Measurements from ENCODE around the gene SRF. TPM values are rescaled to one million over a fixed set of nuclear protein-coding genes. Genes with fewer than 3 reads are reported as not detected.

SRF gene
- total RNA-seq, 1 donor from 2014 or later, result 35.5 TPM

DNA sequence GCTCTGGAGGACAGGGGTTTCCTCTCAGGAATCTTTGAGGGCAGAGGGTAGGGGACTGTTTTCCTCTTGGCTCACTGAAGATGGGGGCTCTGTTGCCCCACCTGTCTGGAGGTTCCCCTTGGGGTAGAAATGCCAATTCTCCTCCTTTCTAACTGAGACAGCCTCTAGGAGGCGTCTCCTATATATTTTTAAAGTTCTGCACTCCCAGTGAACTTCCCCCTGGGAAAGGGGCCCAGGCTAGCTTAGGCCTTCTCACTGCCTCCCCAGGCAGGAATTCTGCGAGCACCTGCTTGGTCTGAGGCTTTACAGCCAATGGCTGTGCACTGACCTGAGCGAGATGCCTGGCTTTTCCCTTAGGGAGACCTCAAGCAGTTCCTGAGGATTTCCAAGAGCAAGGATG, 24.8 kb upstream of the SRF start:
- Histone ChIP-seq H3K4me3 (ENCODE audit: low read depth, low read length) (no peak overlapping the region), H3K27me3 (ENCODE audit: control insufficient read depth, insufficient read depth, low read length) (no peaks in the 10 kb centered on the region), H3K36me3 (ENCODE audit: control insufficient read depth, insufficient read depth, low read length) (peaks cover 1% of the 10 kb centered on the region)
- no peak for DNase-seq (ENCODE audit: low read depth)
- TF ChIP-seq, protein P1, sequence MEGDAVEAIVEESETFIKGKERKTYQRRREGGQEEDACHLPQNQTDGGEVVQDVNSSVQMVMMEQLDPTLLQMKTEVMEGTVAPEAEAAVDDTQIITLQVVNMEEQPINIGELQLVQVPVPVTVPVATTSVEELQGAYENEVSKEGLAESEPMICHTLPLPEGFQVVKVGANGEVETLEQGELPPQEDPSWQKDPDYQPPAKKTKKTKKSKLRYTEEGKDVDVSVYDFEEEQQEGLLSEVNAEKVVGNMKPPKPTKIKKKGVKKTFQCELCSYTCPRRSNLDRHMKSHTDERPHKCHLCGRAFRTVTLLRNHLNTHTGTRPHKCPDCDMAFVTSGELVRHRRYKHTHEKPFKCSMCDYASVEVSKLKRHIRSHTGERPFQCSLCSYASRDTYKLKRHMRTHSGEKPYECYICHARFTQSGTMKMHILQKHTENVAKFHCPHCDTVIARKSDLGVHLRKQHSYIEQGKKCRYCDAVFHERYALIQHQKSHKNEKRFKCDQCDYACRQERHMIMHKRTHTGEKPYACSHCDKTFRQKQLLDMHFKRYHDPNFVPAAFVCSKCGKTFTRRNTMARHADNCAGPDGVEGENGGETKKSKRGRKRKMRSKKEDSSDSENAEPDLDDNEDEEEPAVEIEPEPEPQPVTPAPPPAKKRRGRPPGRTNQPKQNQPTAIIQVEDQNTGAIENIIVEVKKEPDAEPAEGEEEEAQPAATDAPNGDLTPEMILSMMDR (IDR thresholded peaks at IDR 0.05; ENCODE audit: insufficient read depth, low read length, poor library complexity, severe bottlenecking), result no peak

DNA sequence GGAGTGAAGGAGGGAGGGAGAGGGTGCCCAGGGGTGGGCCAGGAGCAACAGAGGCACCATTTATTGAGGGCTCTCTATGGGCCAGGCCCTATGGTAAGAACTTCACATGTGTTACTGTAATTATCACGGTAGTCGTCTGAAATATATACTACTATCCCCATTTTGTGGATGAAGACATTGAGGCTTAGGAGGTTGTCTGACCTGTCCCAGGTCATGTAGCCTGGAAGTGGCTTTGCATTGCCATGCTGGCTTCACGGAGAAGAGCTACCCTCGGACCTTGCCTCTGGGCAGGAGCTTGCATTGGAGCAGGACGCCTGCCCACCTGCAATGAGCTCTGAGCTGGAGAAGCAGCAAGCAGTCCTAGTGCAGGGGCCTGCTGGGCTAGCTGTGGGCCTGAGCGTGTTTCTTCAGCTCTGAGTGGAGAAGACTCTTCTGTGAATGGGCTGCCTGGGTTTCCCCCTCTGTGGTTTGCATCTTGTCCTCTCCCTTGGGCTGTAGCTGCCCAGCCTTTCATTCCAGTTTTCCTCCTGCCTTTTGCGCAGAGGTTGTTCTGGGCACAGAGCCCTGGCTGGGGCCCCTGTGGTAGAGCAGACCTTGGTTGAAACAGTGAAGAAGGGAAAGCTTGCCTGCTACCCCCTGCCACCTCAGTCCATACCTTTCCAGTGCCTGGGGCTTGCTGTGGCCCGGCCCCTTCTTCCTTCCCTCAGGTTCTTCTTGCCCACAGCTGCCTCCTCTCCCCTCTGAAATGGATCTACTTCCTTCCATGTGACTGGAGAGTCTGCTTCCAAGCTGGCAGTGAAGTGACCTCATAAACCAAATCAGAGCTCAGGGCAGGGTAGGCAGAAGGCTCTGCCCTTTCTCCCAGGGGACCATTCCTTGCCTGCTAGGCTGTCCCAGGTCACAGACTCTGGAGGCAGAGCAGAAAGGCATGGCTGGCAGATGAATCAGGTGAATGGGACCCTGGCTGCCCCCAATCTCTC, 24.1 kb upstream of the SRF start:
- Histone ChIP-seq H3K4me3 (ENCODE audit: low read depth, low read length) (no peak overlapping the region), H3K27me3 (ENCODE audit: control insufficient read depth, insufficient read depth, low read length) (no peaks in the 10 kb centered on the region), H3K36me3 (ENCODE audit: control insufficient read depth, insufficient read depth, low read length) (peaks cover 1% of the 10 kb centered on the region)
- DNase-seq (ENCODE audit: low read depth), result no peak
- TF ChIP-seq, protein P1 (IDR thresholded peaks at IDR 0.05; ENCODE audit: insufficient read depth, low read length, poor library complexity, severe bottlenecking), result no peak

DNA sequence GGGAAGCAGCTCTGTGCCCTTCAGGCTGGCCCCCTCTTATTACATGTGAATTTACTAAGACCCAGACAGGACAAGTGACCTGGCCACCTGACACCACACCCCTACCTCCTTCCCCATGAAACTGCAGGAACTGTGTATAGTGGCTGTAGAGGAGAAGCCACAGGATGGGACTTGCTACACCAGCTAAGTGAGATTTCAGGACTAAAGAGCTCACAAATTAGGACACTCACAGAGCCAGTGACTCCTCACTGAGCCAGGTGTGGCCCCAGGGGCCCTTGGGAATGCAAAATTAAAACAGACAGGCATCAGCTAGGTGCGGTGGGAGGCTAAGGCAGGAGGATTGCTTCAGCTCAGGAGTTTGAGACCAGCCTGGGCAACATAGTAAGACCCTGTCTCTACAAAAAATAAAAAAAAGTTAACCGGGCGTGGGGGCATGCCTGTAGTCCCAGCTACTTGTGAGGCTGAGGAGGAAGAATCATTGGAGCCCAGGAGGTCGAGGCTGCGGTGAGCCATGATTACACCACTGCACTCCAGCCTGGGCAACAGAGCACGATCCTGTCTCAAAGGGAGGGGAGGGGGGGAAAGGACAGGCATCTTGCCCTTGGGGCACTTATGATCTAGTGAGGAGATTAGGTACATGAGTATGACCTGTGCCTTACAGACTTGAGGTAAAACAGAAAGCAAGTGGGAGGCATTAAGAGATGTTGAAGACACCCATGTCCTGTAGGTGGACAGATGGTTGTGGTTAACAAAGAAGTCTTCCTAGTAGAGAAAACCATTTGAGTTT, 23.2 kb upstream of the SRF start:
- TF ChIP-seq, protein P1 (IDR thresholded peaks at IDR 0.05; ENCODE audit: insufficient read depth, low read length, poor library complexity, severe bottlenecking), result no peak
- DNase-seq (ENCODE audit: low read depth), result no peak
- Histone ChIP-seq H3K27me3 (ENCODE audit: control insufficient read depth, insufficient read depth, low read length) (no peaks in the 10 kb centered on the region), H3K4me3 (ENCODE audit: low read depth, low read length) (no peak overlapping the region), H3K36me3 (ENCODE audit: control insufficient read depth, insufficient read depth, low read length) (peaks cover 1% of the 10 kb centered on the region)

DNA sequence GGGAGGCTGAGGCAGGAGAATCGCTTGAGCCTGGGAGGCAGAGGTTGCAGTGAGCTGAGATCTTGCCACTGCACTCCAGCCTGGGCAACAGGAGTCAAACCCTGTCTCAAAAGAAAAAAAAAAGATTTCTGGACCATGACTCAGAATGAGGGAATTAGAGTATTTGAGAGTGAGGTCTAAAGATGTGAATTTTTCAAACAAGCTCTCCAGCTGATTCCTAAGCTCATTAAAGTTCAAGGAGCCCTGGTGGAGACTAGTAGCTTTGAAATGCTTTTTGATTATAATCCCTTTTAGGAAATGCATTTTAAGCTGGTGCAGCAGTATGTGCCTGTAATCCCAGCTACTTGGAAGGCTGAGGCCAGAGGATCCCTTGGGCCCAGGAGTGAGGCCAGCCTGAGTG, 21.8 kb upstream of the SRF start:
- TF ChIP-seq, protein P1 (IDR thresholded peaks at IDR 0.05; ENCODE audit: insufficient read depth, low read length, poor library complexity, severe bottlenecking), result no peak
- Histone ChIP-seq H3K4me3 (ENCODE audit: low read depth, low read length) (no peak overlapping the region), H3K36me3 (ENCODE audit: control insufficient read depth, insufficient read depth, low read length) (peaks cover 1% of the 10 kb centered on the region), H3K27me3 (ENCODE audit: control insufficient read depth, insufficient read depth, low read length) (no peaks in the 10 kb centered on the region)
- no peak for DNase-seq (ENCODE audit: low read depth)

DNA sequence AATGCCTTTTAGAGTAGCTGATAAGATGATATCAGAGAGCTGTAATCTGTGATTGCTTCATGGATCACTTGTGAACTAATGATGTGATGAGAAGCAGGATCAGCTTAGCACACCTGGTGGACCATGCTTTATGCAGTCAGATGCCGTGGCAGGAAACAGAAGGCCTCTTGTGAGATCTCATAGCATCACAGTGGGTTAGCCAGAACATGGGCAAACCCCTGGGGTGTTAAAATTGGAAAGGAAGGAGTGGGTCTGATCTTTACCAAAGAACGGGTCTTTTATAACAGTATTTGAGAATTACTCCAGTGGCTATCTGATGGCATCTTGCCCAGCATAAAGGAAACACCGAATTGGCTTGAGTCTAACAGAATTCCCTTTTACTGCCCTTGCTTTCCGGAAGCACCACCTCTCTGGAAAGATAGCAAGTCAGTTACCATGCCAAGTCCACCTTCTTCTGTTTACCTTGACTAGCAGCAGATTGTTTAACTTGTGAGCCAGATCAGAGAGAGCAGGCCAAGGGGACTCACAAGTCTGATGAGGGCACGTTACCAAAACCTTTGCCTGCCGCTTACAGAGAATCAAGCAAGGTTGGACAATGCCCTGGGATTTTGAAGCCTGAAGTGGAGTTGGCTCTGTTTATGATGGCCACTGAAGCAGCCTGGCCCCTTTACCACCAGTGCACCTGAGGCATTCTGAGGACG, 20.9 kb upstream of the SRF start:
- DNase-seq (ENCODE audit: low read depth), result no peak
- Histone ChIP-seq H3K4me3 (ENCODE audit: low read depth, low read length) (no peak overlapping the region), H3K36me3 (ENCODE audit: control insufficient read depth, insufficient read depth, low read length) (peaks cover 1% of the 10 kb centered on the region), H3K27me3 (ENCODE audit: control insufficient read depth, insufficient read depth, low read length) (no peaks in the 10 kb centered on the region)
- TF ChIP-seq, protein P1 (IDR thresholded peaks at IDR 0.05; ENCODE audit: insufficient read depth, low read length, poor library complexity, severe bottlenecking), result no peak
